Measurements from ENCODE around the gene ARHGAP27.
A peak's percentile ranks its signal among the peaks of the same experiment; 100 is the strongest.

The ARHGAP27 gene

GRCh38 chr17:45385331-45385997, 47.2 kb downstream of the ARHGAP27 start:
- peak; percentile 85 for DNase-seq

- no peak for DNase-seq
Observed at GRCh38 chr17:45384789-45385262, 47.8 kb downstream of the ARHGAP27 start.

GRCh38 chr17:45384047-45384788, 48.5 kb downstream of the ARHGAP27 start:
- DNase-seq = no peak

GRCh38 chr17:45383003-45383402, 49.7 kb downstream of the ARHGAP27 start:
- DNase-seq = no peak

- no peak for DNase-seq
Observed at GRCh38 chr17:45382226-45382625, 50.4 kb downstream of the ARHGAP27 start.

GRCh38 chr17:45380991-45381390, 51.7 kb downstream of the ARHGAP27 start:
- DNase-seq = no peak

- DNase-seq = no peak
Observed at GRCh38 chr17:45380046-45380765, 52.5 kb downstream of the ARHGAP27 start.

- no peak for DNase-seq
Observed at GRCh38 chr17:45377401-45377800, 55.3 kb downstream of the ARHGAP27 start.

- DNase-seq = no peak
Observed at GRCh38 chr17:45376171-45377005, 56.3 kb downstream of the ARHGAP27 start.

- no peak for DNase-seq
Observed at GRCh38 chr17:45374501-45374900, 58.2 kb downstream of the ARHGAP27 start.

GRCh38 chr17:45372325-45372869, 60.3 kb downstream of the ARHGAP27 start:
- no peak for DNase-seq

- DNase-seq = no peak
Observed at GRCh38 chr17:45371414-45372324, 61.0 kb downstream of the ARHGAP27 start.

- no peak for DNase-seq
Observed at GRCh38 chr17:45370949-45371413, 61.7 kb downstream of the ARHGAP27 start.

- no peak for DNase-seq
Observed at GRCh38 chr17:45369421-45369820, 63.2 kb downstream of the ARHGAP27 start.

GRCh38 chr17:45368651-45369050, 64.0 kb downstream of the ARHGAP27 start:
- no peak for DNase-seq

GRCh38 chr17:45367216-45367615, 65.5 kb downstream of the ARHGAP27 start:
- DNase-seq = no peak

- DNase-seq = no peak
Observed at GRCh38 chr17:45366691-45367090, 66.0 kb downstream of the ARHGAP27 start.

- no peak for DNase-seq
Observed at GRCh38 chr17:45366049-45366448, 66.6 kb downstream of the ARHGAP27 start.

- DNase-seq = no peak
Observed at GRCh38 chr17:45364531-45365390, 67.9 kb downstream of the ARHGAP27 start.

- DNase-seq = no peak
Observed at GRCh38 chr17:45363498-45363897, 69.2 kb downstream of the ARHGAP27 start.

Data from effector CD8-positive, alpha-beta T cell (primary cell).